GM23338 (cell line): ENCODE measurements around the gene E4F1. TPM values are rescaled to one million over a fixed set of nuclear protein-coding genes. Genes with fewer than 3 reads are reported as not detected.
A peak's percentile ranks its signal among the peaks of the same experiment; 100 is the strongest.

Source experiments
- ATAC-seq: fragments of 200-7000 bp; cut with Tn5 transposase; 3 replicates; pipeline ENCODE4 v1.9.1; 2020
- DNase-seq: peaks from one replicate; pipeline ENCODE4 v3.0.0-alpha.2; 2015; ENCODE audit warnings: low spot score
- H2AFZ ChIP-seq: fragments of 200-600 bp; sonication (generic); 2 replicates; pipeline ENCODE4 v1.8.0; 2016; ENCODE audit warnings: antibody characterized with exemption, mild to moderate bottlenecking, moderate library complexity
- H3F3A ChIP-seq: fragments of 200-600 bp; sonication (generic); replicated peaks from 2 replicates; pipeline ENCODE4 v1.8.0; 2017; ENCODE audit warnings: antibody characterized with exemption, mixed run types, low read depth
- H3K27ac ChIP-seq: fragments of 200-600 bp; sonication (generic); 2 replicates; pipeline ENCODE4 v1.6.1; 2016; ENCODE audit warnings: low read depth
- H3K27me3 ChIP-seq: fragments of 200-600 bp; sonication (generic); 2 replicates; pipeline ENCODE4 v1.8.0; 2016; ENCODE audit warnings: mild to moderate bottlenecking, mixed run types, moderate library complexity; ENCODE audit not compliant: insufficient read depth
- H3K36me3 ChIP-seq: fragments of 200-600 bp; sonication (generic); 2 replicates; pipeline ENCODE4 v1.8.0; 2016; ENCODE audit warnings: mild to moderate bottlenecking; ENCODE audit not compliant: insufficient read depth
- H3K4me1 ChIP-seq: fragments of 200-600 bp; sonication (generic); 2 replicates; pipeline ENCODE4 v1.8.0; 2016; ENCODE audit warnings: mild to moderate bottlenecking, moderate library complexity; ENCODE audit not compliant: insufficient read depth
- H3K4me2 ChIP-seq: fragments of 200-600 bp; sonication (generic); 2 replicates; pipeline ENCODE4 v1.7.1; 2017; ENCODE audit warnings: mixed run types
- H3K4me3 ChIP-seq: fragments of 200-600 bp; sonication (generic); 2 replicates; pipeline ENCODE4 v1.6.1; 2016; ENCODE audit warnings: mixed run types
- H3K79me2 ChIP-seq: fragments of 200-600 bp; sonication (generic); replicated peaks from 2 replicates; pipeline ENCODE4 v1.8.0; 2017; ENCODE audit warnings: mild to moderate bottlenecking; ENCODE audit not compliant: insufficient read depth
- H3K9me2 ChIP-seq: fragments of 200-600 bp; sonication (generic); 2 replicates; pipeline ENCODE4 v1.8.0; 2017; ENCODE audit not compliant: insufficient read depth
- H4K20me1 ChIP-seq: fragments of 200-600 bp; sonication (generic); replicated peaks from 2 replicates; pipeline ENCODE4 v1.8.0; 2017; ENCODE audit warnings: mild to moderate bottlenecking; ENCODE audit not compliant: insufficient read depth
- H3K27ac Mint-ChIP-seq: 2 replicates; pipeline ENCODE4 v1.8.0; 2020; ENCODE audit warnings: inconsistent platforms, mild to moderate bottlenecking, moderate library complexity, mixed read lengths
- H3K27me3 Mint-ChIP-seq: 3 replicates; pipeline ENCODE4 v1.8.0; 2022; ENCODE audit warnings: low read depth, mild to moderate bottlenecking, moderate library complexity, mixed read lengths, inconsistent platforms; ENCODE audit not compliant: insufficient read depth, poor library complexity
- H3K36me3 Mint-ChIP-seq: 3 replicates; pipeline ENCODE4 v1.8.0; 2021; ENCODE audit warnings: low read depth, mild to moderate bottlenecking, inconsistent platforms, moderate library complexity, mixed read lengths
- H3K4me1 Mint-ChIP-seq: 3 replicates; pipeline ENCODE4 v1.8.0; 2020; ENCODE audit warnings: mild to moderate bottlenecking, inconsistent platforms, mixed read lengths
- H3K4me3 Mint-ChIP-seq: 3 replicates; pipeline ENCODE4 v1.8.0; 2021; ENCODE audit warnings: moderate library complexity, mild to moderate bottlenecking, inconsistent platforms, mixed read lengths
- H3K9me3 Mint-ChIP-seq: 3 replicates; pipeline ENCODE4 v1.8.0; 2020; ENCODE audit warnings: moderate library complexity, mild to moderate bottlenecking, inconsistent platforms, mixed read lengths
- CREB1 ChIP-seq: fragments of 250-450 bp; sonication (Bioruptor Pico); IDR thresholded peaks from 2 replicates; pipeline ENCODE4 v1.5.0; 2020; ENCODE audit warnings: low read depth, mild to moderate bottlenecking, moderate library complexity
- CTCF ChIP-seq, 2 experiments: fragments of 200-600 bp in 1 of 2; sonication (generic) in 1 of 2; conservative IDR thresholded peaks; 2 replicates each; pipeline versions ENCODE4 v1.5.1 to v1.6.1; 2016 to 2017; ENCODE audit warnings: antibody characterized with exemption in 2 of 2, low read depth in 2 of 2, mild to moderate bottlenecking in 2 of 2, moderate library complexity in 1 of 2
- EZH2phosphoT487 ChIP-seq: fragments of 200-600 bp; sonication (generic); IDR thresholded peaks from one replicate; pipeline ENCODE4 v1.8.1; 2018; ENCODE audit warnings: antibody characterized with exemption; ENCODE audit not compliant: unreplicated experiment
- JUNB ChIP-seq: IDR thresholded peaks from one replicate; pipeline ENCODE4 v1.6.1; 2016; ENCODE audit warnings: antibody characterized with exemption; ENCODE audit not compliant: unreplicated experiment
- NANOG ChIP-seq: IDR thresholded peaks from 2 replicates; pipeline ENCODE4 v1.6.1; 2016; ENCODE audit warnings: antibody characterized with exemption, borderline replicate concordance
- POLR2AphosphoS5 ChIP-seq: IDR thresholded peaks from 2 replicates; pipeline ENCODE4 v1.6.1; 2016; ENCODE audit warnings: antibody characterized with exemption, low read depth
- ZNF114 ChIP-seq: fragments of 250-450 bp; sonication (Bioruptor Pico); IDR thresholded peaks from 2 replicates; pipeline ENCODE4 v1.5.0; 2020; ENCODE audit warnings: mild to moderate bottlenecking, moderate library complexity
- polyA plus RNA-seq: library from polyadenylated mRNA; unstranded; fragments of >200 nt; fragmentation: Nextera tagmentation; extraction: Ambion mirVana; gene quantifications from 2 replicates; pipeline ENCODE4 v1.2.1, GENCODE V29; 2016
- total RNA-seq: library from RNA; depleted of rRNA; stranded (reverse); fragments of >200 nt; shearing (Covaris generic); gene quantifications from 2 replicates; pipeline ENCODE4 v1.2.3, GENCODE V29; 2014

E4F1 gene
- total and polyA plus RNA-seq, 2 experiments from 2014 or later = 22.6 to 45.5 TPM

GRCh38 chr16:2237493-2238149 lies 14.2 kb downstream of the E4F1 start:
- peaks cover 20% of the 10 kb centered on the region for H3K36me3 Mint-ChIP-seq
- peak overlapping the region; percentile 52 for H3K4me3 Mint-ChIP-seq
- peaks cover 31% of the 10 kb centered on the region for H3K27me3 Mint-ChIP-seq
- Histone ChIP-seq H3K4me2 (peak overlapping the region; percentile 92), H3K79me2 (no peaks in the 10 kb centered on the region), H3K27me3 (peaks cover 18% of the 10 kb centered on the region), H2AFZ (no peak overlapping the region; the same call in 1 of the 2 replicates), H3K9me2 (no peaks in the 10 kb centered on the region), H3K36me3 (no peaks in the 10 kb centered on the region; the same call in 1 of the 2 replicates), H3F3A (peaks cover 2% of the 10 kb centered on the region; the same call in 1 of the 2 replicates), H3K4me3 (peak overlapping the region; percentile 65), H3K27ac (no peak overlapping the region), H3K4me1 (no peaks in the 10 kb centered on the region), H4K20me1 (no peaks in the 10 kb centered on the region; the same call in 1 of the 2 replicates)
- H3K9me3 Mint-ChIP-seq = no peaks in the 10 kb centered on the region
- H3K27ac Mint-ChIP-seq = no peak overlapping the region
- ATAC-seq = peak; percentile 23
- H3K4me1 Mint-ChIP-seq = no peaks in the 10 kb centered on the region
- DNase-seq = peak; percentile 68
- no peak for TF ChIP-seq NANOG
- TF ChIP-seq ZNF114 = no peak
- peak; percentile 13; the same call in 1 of the 2 replicates for TF ChIP-seq CREB1 (CRISPR knock-in tag)
- TF ChIP-seq CTCF (conservative IDR thresholded peaks at IDR 0.05; ENCODE audit: low read depth in 2 of 2) = no peak
- no peak for TF ChIP-seq POLR2AphosphoS5
- TF ChIP-seq JUNB = no peak

GRCh38 chr16:2238150-2238837 lies 14.9 kb downstream of the E4F1 start:
- Histone ChIP-seq H3K36me3 (no peaks in the 10 kb centered on the region; the same call in 1 of the 2 replicates), H4K20me1 (no peaks in the 10 kb centered on the region; the same call in 1 of the 2 replicates)
- peaks cover 31% of the 10 kb centered on the region for H3K27me3 Mint-ChIP-seq

More at GRCh38 chr16:2238150-2238837, 14.9 kb downstream of the E4F1 start:
- peaks cover 24% of the 10 kb centered on the region for H3K36me3 Mint-ChIP-seq
- 0 out of 4 replicates have a peak, but pooled peaks of 1 of the 2 experiments have one; percentile 21 for TF ChIP-seq CTCF (conservative IDR thresholded peaks at IDR 0.05; ENCODE audit: low read depth in 2 of 2)
- no peak for TF ChIP-seq EZH2phosphoT487
- no peak for TF ChIP-seq NANOG
- TF ChIP-seq POLR2AphosphoS5 = peak; percentile 39; the same call in 1 of the 2 replicates
- H3K4me1 Mint-ChIP-seq = no peaks in the 10 kb centered on the region
- Histone ChIP-seq H3K79me2 (no peaks in the 10 kb centered on the region), H3K27ac (no peak overlapping the region), H3K4me3 (peak overlapping the region; percentile 65), H3K4me2 (peak overlapping the region; percentile 92), H3F3A (peaks cover 2% of the 10 kb centered on the region; the same call in 1 of the 2 replicates), H3K4me1 (no peaks in the 10 kb centered on the region), H2AFZ (no peak overlapping the region), H3K9me2 (no peaks in the 10 kb centered on the region), H3K27me3 (peaks cover 18% of the 10 kb centered on the region)
- no peaks in the 10 kb centered on the region for H3K9me3 Mint-ChIP-seq
- peak; percentile 16 for ATAC-seq
- no peak overlapping the region for H3K27ac Mint-ChIP-seq
- no peak overlapping the region for H3K4me3 Mint-ChIP-seq
- DNase-seq = peak; percentile 33
